Measurements from ENCODE around the gene HAUS5. TPM values are rescaled to one million over a fixed set of nuclear protein-coding genes. Genes with fewer than 3 reads are reported as not detected.

Gene HAUS5
- total RNA-seq, 1 experiment from 2014 or later: 31.7 TPM

GRCh38 chr19:35563207-35563829, 49.2 kb upstream of the HAUS5 start, which contains the start of gene ATP4A:
Gene ATP4A, minus strand, starts transcription at chr19:35563658. Its CDS starts 29 bp downstream, at chr19:35563629.
- Histone ChIP-seq H4K20me1 (ENCODE audit: insufficient read depth) (no peaks in the 10 kb centered on the region), H3K4me3 (replicated peaks in 1 of 2; ENCODE audit: low read depth in 1 of 2, low read length in 2 of 2) (no peak within 1 kb of the TSS), H3K9me2 (ENCODE audit: insufficient read depth) (no peaks in the 10 kb centered on the region), H2AFZ (ENCODE audit: low read depth, low read length, poor library complexity, severe bottlenecking) (no peak within 1 kb of the TSS), H3K4me1 (ENCODE audit: control insufficient read depth in 1 of 2, insufficient read depth in 2 of 2, low read length in 2 of 2) (peaks cover 0 to 2% of the 10 kb centered on the region in 2 experiments; a peak in 1 of 4 replicates), H3K27me3 (ENCODE audit: insufficient read depth, low read length) (no peaks in the 10 kb centered on the region), H3K4me2 (ENCODE audit: low read length) (no peak within 1 kb of the TSS), H3K9ac (ENCODE audit: low read length) (no peak within 1 kb of the TSS), H3K79me2 (ENCODE audit: insufficient read depth, low read length) (no peaks in the 10 kb centered on the region), H3K27ac (ENCODE audit: low read depth, low read length) (no peak within 1 kb of the TSS), H3K36me3 (ENCODE audit: control insufficient read depth in 1 of 2, insufficient read depth in 2 of 2, low read length in 2 of 2) (no peaks in the 10 kb centered on the region), H3K9me3 (ENCODE audit: control insufficient read depth in 1 of 2, insufficient read depth in 1 of 2, low read depth in 1 of 2, low read length in 2 of 2) (no peaks in the 10 kb centered on the region)
- ChIA-PET CTCF (interaction anchor here (0.8 kb wide), 1 partner anchor 117 kb away, joined by 3 read pairs; no protein-coding TSS in a partner anchor), RAD21 (ENCODE audit: low non-redundant PET in 1 of 2, low total read pairs in 2 of 2, uncharacterized antibody in 2 of 2, unreplicated experiment in 2 of 2) (no interaction called here), POLR2A (no interaction called here)
- no TSS peak for BruUV-seq (replicated peaks)
- TF ChIP-seq EZH2 (IDR thresholded peaks at IDR 0.05) (no peak), SRF (IDR thresholded peaks at IDR 0.05; ENCODE audit: low read depth) (no peak), ZNF274 (IDR thresholded peaks at IDR 0.05; ENCODE audit: low read depth, low read length) (no peak), JUND (IDR thresholded peaks at IDR 0.05) (no peak), REST (IDR thresholded peaks at IDR 0.05; ENCODE audit: low read depth) (no peak), RAD21 (IDR thresholded peaks at IDR 0.05; ENCODE audit: low read depth) (no peak)
- TF ChIP-seq, protein P1, sequence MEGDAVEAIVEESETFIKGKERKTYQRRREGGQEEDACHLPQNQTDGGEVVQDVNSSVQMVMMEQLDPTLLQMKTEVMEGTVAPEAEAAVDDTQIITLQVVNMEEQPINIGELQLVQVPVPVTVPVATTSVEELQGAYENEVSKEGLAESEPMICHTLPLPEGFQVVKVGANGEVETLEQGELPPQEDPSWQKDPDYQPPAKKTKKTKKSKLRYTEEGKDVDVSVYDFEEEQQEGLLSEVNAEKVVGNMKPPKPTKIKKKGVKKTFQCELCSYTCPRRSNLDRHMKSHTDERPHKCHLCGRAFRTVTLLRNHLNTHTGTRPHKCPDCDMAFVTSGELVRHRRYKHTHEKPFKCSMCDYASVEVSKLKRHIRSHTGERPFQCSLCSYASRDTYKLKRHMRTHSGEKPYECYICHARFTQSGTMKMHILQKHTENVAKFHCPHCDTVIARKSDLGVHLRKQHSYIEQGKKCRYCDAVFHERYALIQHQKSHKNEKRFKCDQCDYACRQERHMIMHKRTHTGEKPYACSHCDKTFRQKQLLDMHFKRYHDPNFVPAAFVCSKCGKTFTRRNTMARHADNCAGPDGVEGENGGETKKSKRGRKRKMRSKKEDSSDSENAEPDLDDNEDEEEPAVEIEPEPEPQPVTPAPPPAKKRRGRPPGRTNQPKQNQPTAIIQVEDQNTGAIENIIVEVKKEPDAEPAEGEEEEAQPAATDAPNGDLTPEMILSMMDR (IDR thresholded peaks at IDR 0.05 in 2 of 3, conservative IDR thresholded peaks at IDR 0.05 in 1 of 3; ENCODE audit: borderline replicate concordance in 1 of 3, insufficient read depth in 1 of 3, low read depth in 2 of 3, low read length in 2 of 3): no peak
- ATAC-seq: no peak
- intact Hi-C loops (cut with micrococcal nuclease): no loop called here
- DNase-seq (ENCODE audit: low read depth, low spot score): no peak
